ENCODE measurements around the gene PRKAR1B.

- TF ChIP-seq CTCF (IDR thresholded peaks at IDR 0.05): no peak
- TF ChIP-seq EZH2 (IDR thresholded peaks at IDR 0.05; ENCODE audit: borderline replicate concordance, insufficient read depth, low read depth, low read length, poor library complexity, severe bottlenecking): no peak
Observed at GRCh38 chr7:594212-594913, 132.7 kb downstream of the PRKAR1B start.

Data from B cell (primary cell).